CD4-positive, alpha-beta T cell treated with Interleukin-2 at 100 ng/mL for 4 hours (primary cell): ENCODE data around the gene PAK6.
A peak's percentile ranks its signal among the peaks of the same experiment; 100 is the strongest.

Experiments used
- DNase-seq: peaks from one replicate; pipeline ENCODE4 v3.0.0-alpha.2; 2020; ENCODE audit warnings: low spot score

The PAK6 gene

GRCh38 chr15:40293905-40294895 lies 55.3 kb downstream of the PAK6 start:
- no peak for DNase-seq

GRCh38 chr15:40295297-40295696 lies 56.4 kb downstream of the PAK6 start:
- no peak for DNase-seq

- DNase-seq: no peak
These were observed 57.2 kb downstream of the PAK6 start for GRCh38 chr15:40295877-40296560.

GRCh38 chr15:40296561-40297230 lies 57.8 kb downstream of the PAK6 start:
- no peak for DNase-seq

GRCh38 chr15:40297356-40297755 lies 58.5 kb downstream of the PAK6 start:
- DNase-seq: no peak

- no peak for DNase-seq
These were observed 59.5 kb downstream of the PAK6 start for GRCh38 chr15:40298216-40298935.

- no peak for DNase-seq
These were observed 61.5 kb downstream of the PAK6 start for GRCh38 chr15:40300367-40300766.

GRCh38 chr15:40300771-40301170 lies 61.9 kb downstream of the PAK6 start:
- no peak for DNase-seq

GRCh38 chr15:40301467-40302179 lies 62.8 kb downstream of the PAK6 start:
- no peak for DNase-seq

GRCh38 chr15:40302288-40302886 lies 63.5 kb downstream of the PAK6 start:
- no peak for DNase-seq

- no peak for DNase-seq
These were observed 64.1 kb downstream of the PAK6 start for GRCh38 chr15:40302981-40303380.

GRCh38 chr15:40303576-40303975 lies 64.7 kb downstream of the PAK6 start:
- no peak for DNase-seq

- DNase-seq: no peak
These were observed 66.4 kb downstream of the PAK6 start for GRCh38 chr15:40305281-40305680.

- no peak for DNase-seq
These were observed 67.5 kb downstream of the PAK6 start for GRCh38 chr15:40306371-40306770.

GRCh38 chr15:40306908-40307307 lies 68.0 kb downstream of the PAK6 start:
- DNase-seq: no peak

GRCh38 chr15:40307421-40308211 lies 68.8 kb downstream of the PAK6 start, which contains the start of gene PLCB2:
Gene PLCB2 (minus strand): TSS chr15:40307935. CDS start chr15:40307672, 263 bp downstream.
- DNase-seq: peak; percentile 67

GRCh38 chr15:40309344-40309862 lies 70.5 kb downstream of the PAK6 start:
- no peak for DNase-seq

- peak; percentile 68 for DNase-seq
These were observed 71.4 kb downstream of the PAK6 start for GRCh38 chr15:40310001-40310959.
